HCT116 (cell line): ENCODE data around the gene DMD. TPM values are rescaled to one million over a fixed set of nuclear protein-coding genes. Genes with fewer than 3 reads are reported as not detected.

ENCODE experiments used
- ATAC-seq: fragments of 200-7000 bp; cut with Tn5 transposase; 2 replicates; pipeline ENCODE4 v1.9.1; 2020; ENCODE audit warnings: mild to moderate bottlenecking, moderate library complexity
- BruUV-seq: library from RNA; stranded (reverse); fragments of 400-500 nt; replicated peaks from 2 replicates; lab custom pipeline; 2021; lab: Mats Ljungman, UMichigan
- CTCF ChIA-PET: fragments of 300-600 bp; sonication (Branson Sonifier 250); formaldehyde crosslinking; loops from one replicate; lab custom pipeline; 2021; ENCODE audit warnings: antibody characterized with exemption; lab: Charles Lee
- POLR2A ChIA-PET: fragments of 300-600, 350-600 bp; sonication (Branson Sonifier 250); formaldehyde crosslinking; loops from one replicate; lab custom pipeline; 2021; ENCODE audit warnings: antibody characterized with exemption; lab: Charles Lee
- RAD21 ChIA-PET, 2 experiments: fragments of 300-600 bp; sonication (Branson Sonifier 250); formaldehyde crosslinking; loops; one replicate each; lab custom pipeline; 2023; ENCODE audit warnings: low total read pairs in 2 of 2; ENCODE audit not compliant: uncharacterized antibody in 2 of 2, unreplicated experiment in 2 of 2, low non-redundant PET in 1 of 2; lab: Charles Lee
- DNase-seq: peaks from one replicate; pipeline ENCODE4 v3.0.0-alpha.2; 2010; ENCODE audit warnings: low read depth, low spot score
- H2AFZ ChIP-seq: fragments of 200-600 bp; shearing (Covaris generic), sonication (generic); 2 replicates; pipeline ENCODE4 v1.6.1; 2017; ENCODE audit warnings: low read depth, mixed run types, mixed read lengths, antibody characterized with exemption, low read length; ENCODE audit not compliant: poor library complexity, severe bottlenecking
- H3K27ac ChIP-seq: 2 replicates; pipeline ENCODE4 v1.5.1; 2012; ENCODE audit warnings: low read depth, low read length
- H3K27me3 ChIP-seq: fragments of 200-600 bp; sonication (generic); 2 replicates; pipeline ENCODE4 v1.6.1; 2016; ENCODE audit warnings: mixed run types, low read length, mixed read lengths; ENCODE audit not compliant: insufficient read depth
- H3K36me3 ChIP-seq, 2 experiments: fragments of 200-500 bp in 1 of 2; fragments of 200-600 bp in 1 of 2; sonication (Bioruptor generic) in 1 of 2; sonication (generic) in 1 of 2; 2 replicates each; pipeline versions ENCODE4 v1.5.1 to v1.6.1; 2014 to 2016; ENCODE audit warnings: low read length in 2 of 2, inconsistent platforms in 1 of 2, mixed read lengths in 1 of 2, mixed run types in 1 of 2; ENCODE audit not compliant: insufficient read depth in 2 of 2, control insufficient read depth in 1 of 2
- H3K4me1 ChIP-seq, 2 experiments: fragments of 200-600 bp in 1 of 2; sonication (generic) in 1 of 2; 2 replicates each; pipeline versions ENCODE4 v1.5.1 to v1.6.1; 2012 to 2017; ENCODE audit warnings: low read length in 2 of 2, inconsistent platforms in 1 of 2, mild to moderate bottlenecking in 1 of 2, mixed read lengths in 1 of 2, mixed run types in 1 of 2, moderate library complexity in 1 of 2; ENCODE audit not compliant: insufficient read depth in 2 of 2, control insufficient read depth in 1 of 2
- H3K4me2 ChIP-seq: fragments of 200-600 bp; sonication (generic); 2 replicates; pipeline ENCODE4 v1.6.1; 2017; ENCODE audit warnings: mixed run types, low read length, mixed read lengths
- H3K4me3 ChIP-seq, 2 experiments: fragments of 200-600 bp in 1 of 2; sonication (generic) in 1 of 2; replicated peaks in 1 of 2; 2 replicates each; pipeline ENCODE4 v1.5.1; 2011 to 2016; ENCODE audit warnings: low read length in 2 of 2, control low read depth in 1 of 2, low read depth in 1 of 2, mild to moderate bottlenecking in 1 of 2, mixed read lengths in 1 of 2, mixed run types in 1 of 2
- H3K79me2 ChIP-seq: fragments of 200-600 bp; sonication (generic); 2 replicates; pipeline ENCODE4 v1.6.1; 2017; ENCODE audit warnings: mild to moderate bottlenecking, mixed run types, low read length, moderate library complexity, mixed read lengths; ENCODE audit not compliant: insufficient read depth
- H3K9ac ChIP-seq: fragments of 200-600 bp; sonication (generic); 2 replicates; pipeline ENCODE4 v1.6.1; 2016; ENCODE audit warnings: low read length, mixed read lengths
- H3K9me2 ChIP-seq: fragments of 200-600 bp; sonication (generic), shearing (Covaris generic); 2 replicates; pipeline ENCODE4 v1.6.1; 2017; ENCODE audit warnings: mixed run types, mild to moderate bottlenecking, moderate library complexity; ENCODE audit not compliant: insufficient read depth
- H3K9me3 ChIP-seq, 2 experiments: fragments of 200-500 bp in 1 of 2; fragments of 200-600 bp in 1 of 2; sonication (Bioruptor generic) in 1 of 2; sonication (generic) in 1 of 2; 2 replicates each; pipeline ENCODE4 v1.6.1; 2014 to 2017; ENCODE audit warnings: low read length in 2 of 2, mixed read lengths in 2 of 2, inconsistent platforms in 1 of 2, low read depth in 1 of 2, mild to moderate bottlenecking in 1 of 2, mixed run types in 1 of 2, moderate library complexity in 1 of 2; ENCODE audit not compliant: control insufficient read depth in 1 of 2, insufficient read depth in 1 of 2
- H4K20me1 ChIP-seq: fragments of 200-600 bp; sonication (generic), shearing (Covaris generic); 2 replicates; pipeline ENCODE4 v1.6.1; 2017; ENCODE audit warnings: mixed run types, mild to moderate bottlenecking, moderate library complexity; ENCODE audit not compliant: insufficient read depth
- ATF3 ChIP-seq: IDR thresholded peaks from 2 replicates; pipeline ENCODE4 v1.6.1; 2012
- CBX3 ChIP-seq: IDR thresholded peaks from 2 replicates; pipeline ENCODE4 v1.6.1; 2012; ENCODE audit warnings: low read depth
- CEBPB ChIP-seq: IDR thresholded peaks from 2 replicates; pipeline ENCODE4 v1.6.1; 2012; ENCODE audit warnings: low read depth
- CTCF ChIP-seq, 3 experiments: fragments of 200-600 bp in 1 of 3; sonication (generic) in 1 of 3; IDR thresholded peaks in 2 of 3; conservative IDR thresholded peaks in 1 of 3; 2 replicates each; pipeline ENCODE4 v1.5.1; 2012 to 2017; ENCODE audit warnings: low read depth in 2 of 3, low read length in 2 of 3, antibody characterized with exemption in 1 of 3, borderline replicate concordance in 1 of 3, control low read depth in 1 of 3, mild to moderate bottlenecking in 1 of 3, mixed read lengths in 1 of 3, mixed run types in 1 of 3, moderate library complexity in 1 of 3; ENCODE audit not compliant: insufficient read depth in 1 of 3
- EGR1 ChIP-seq: IDR thresholded peaks from 2 replicates; pipeline ENCODE4 v1.6.1; 2012; ENCODE audit warnings: low read depth
- ELF1 ChIP-seq: IDR thresholded peaks from 2 replicates; pipeline ENCODE4 v1.6.1; 2012; ENCODE audit warnings: low read depth, borderline replicate concordance
- EZH2 ChIP-seq: fragments of 200-600 bp; sonication (generic); IDR thresholded peaks from 2 replicates; pipeline ENCODE4 v1.6.1; 2017; ENCODE audit warnings: antibody characterized with exemption, mixed run types
- EZH2phosphoT487 ChIP-seq: fragments of 200-600 bp; IDR thresholded peaks from 2 replicates; pipeline ENCODE4 v1.6.1; 2018; ENCODE audit warnings: antibody characterized with exemption, borderline replicate concordance
- FOSL1 ChIP-seq: IDR thresholded peaks from 2 replicates; pipeline ENCODE4 v1.6.1; 2012; ENCODE audit warnings: low read depth
- MAX ChIP-seq: IDR thresholded peaks from 2 replicates; pipeline ENCODE4 v1.6.1; 2012
- POLR2A ChIP-seq: IDR thresholded peaks from 2 replicates; pipeline ENCODE4 v1.7.0; 2011; ENCODE audit warnings: borderline replicate concordance; ENCODE audit not compliant: insufficient read depth, insufficient read length; ENCODE audit errors: extremely low read depth
- POLR2AphosphoS5 ChIP-seq: IDR thresholded peaks from 2 replicates; pipeline ENCODE4 v1.6.1; 2011; ENCODE audit warnings: mild to moderate bottlenecking, low read depth, low read length, moderate library complexity
- REST ChIP-seq: IDR thresholded peaks from 2 replicates; pipeline ENCODE4 v1.6.1; 2012; ENCODE audit warnings: low read depth
- SIN3A ChIP-seq: IDR thresholded peaks from 2 replicates; pipeline ENCODE4 v1.6.1; 2012; ENCODE audit warnings: low read depth
- SP1 ChIP-seq: IDR thresholded peaks from 2 replicates; pipeline ENCODE4 v1.6.1; 2012; ENCODE audit warnings: low read depth
- TCF7L2 ChIP-seq: IDR thresholded peaks from 2 replicates; pipeline ENCODE4 v1.7.0; 2011; ENCODE audit warnings: borderline replicate concordance, inconsistent platforms; ENCODE audit not compliant: insufficient read depth, insufficient read length; ENCODE audit errors: extremely low read depth
- YY1 ChIP-seq: IDR thresholded peaks from 2 replicates; pipeline ENCODE4 v1.6.1; 2011; ENCODE audit warnings: low read length, low read depth, moderate library complexity, mild to moderate bottlenecking; ENCODE audit not compliant: insufficient replicate concordance; ENCODE audit errors: extremely low read depth
- ZFX ChIP-seq: fragments of 450-650 bp; IDR thresholded peaks from 2 replicates; pipeline ENCODE4 v1.6.1; 2017
- ZNF274 ChIP-seq: fragments of 200-500 bp; sonication (Bioruptor generic); IDR thresholded peaks from 2 replicates; pipeline ENCODE4 v1.6.1; 2014; ENCODE audit warnings: mild to moderate bottlenecking, low read depth, low read length, inconsistent platforms
- intact Hi-C: fragments of 100-400 bp; cut with micrococcal nuclease; formaldehyde crosslinking; loops from 2 replicates; pipeline ENCODE4 v1.10.0; 2022
- total RNA-seq: library from RNA; stranded (reverse); gene quantifications from one replicate; pipeline ENCODE4 v1.2.1, GENCODE V29; 2021; ENCODE audit not compliant: unreplicated experiment

The DMD gene
- total RNA-seq, 1 experiment from 2014 or later: 0.05 TPM

- Histone ChIP-seq H3K9me3 (no peaks in the 10 kb centered on the region), H4K20me1 (no peaks in the 10 kb centered on the region), H3K79me2 (no peaks in the 10 kb centered on the region), H3K36me3 (no peaks in the 10 kb centered on the region), H2AFZ (no peak overlapping the region), H3K4me1 (no peaks in the 10 kb centered on the region), H3K27me3 (no peaks in the 10 kb centered on the region), H3K4me2 (no peak overlapping the region), H3K27ac (no peak overlapping the region), H3K9ac (no peak overlapping the region), H3K4me3 (no peak overlapping the region), H3K9me2 (no peaks in the 10 kb centered on the region)
- no TSS peak for BruUV-seq
- CTCF ChIA-PET: no interaction called here
- ATAC-seq (no peak), DNase-seq (no peak)
- intact Hi-C loops: no loop called here
- TF ChIP-seq MAX: no peak
- no peak for TF ChIP-seq CEBPB
- TF ChIP-seq POLR2AphosphoS5: no peak
- no peak for TF ChIP-seq EZH2phosphoT487
- TF ChIP-seq TCF7L2: no peak
- TF ChIP-seq EGR1: no peak
- TF ChIP-seq CBX3: no peak
- TF ChIP-seq POLR2A: no peak
- TF ChIP-seq CTCF (IDR thresholded peaks at IDR 0.05 in 2 of 3, conservative IDR thresholded peaks at IDR 0.05 in 1 of 3; ENCODE audit: borderline replicate concordance in 1 of 3, insufficient read depth in 1 of 3, low read depth in 2 of 3, low read length in 2 of 3): no peak
- TF ChIP-seq ZNF274: no peak
- TF ChIP-seq SIN3A: no peak
- no peak for TF ChIP-seq REST
- TF ChIP-seq FOSL1: no peak
- TF ChIP-seq EZH2: no peak
- no peak for TF ChIP-seq ATF3
- no peak for TF ChIP-seq ELF1
- TF ChIP-seq YY1: no peak
- no peak for TF ChIP-seq ZFX
- TF ChIP-seq SP1: no peak
- POLR2A ChIA-PET: no interaction called here
- RAD21 ChIA-PET: no interaction called here
These were observed 1909.4 kb downstream of the DMD start for GRCh38 chrX:31301941-31302340.
